ENCODE measurements around the gene RMRP.

Gene RMRP

GRCh38 chr9:35657546-35658136 lies at the start of gene RMRP:
Gene RMRP, minus strand, starts transcription at chr9:35658019.
- Mint-ChIP-seq H3K36me3 (peaks cover 70% of the 10 kb centered on the region), H3K9me3 (no peaks in the 10 kb centered on the region), H3K4me3 (peak within 1 kb of the TSS; percentile 89), H3K4me1 (peaks cover 62% of the 10 kb centered on the region), H3K27ac (peak within 1 kb of the TSS; percentile 100)
- peak; percentile 94 for ATAC-seq
- peak; percentile 74 to 95 for DNase-seq (ENCODE audit: low spot score in 2 of 2)

DNA sequence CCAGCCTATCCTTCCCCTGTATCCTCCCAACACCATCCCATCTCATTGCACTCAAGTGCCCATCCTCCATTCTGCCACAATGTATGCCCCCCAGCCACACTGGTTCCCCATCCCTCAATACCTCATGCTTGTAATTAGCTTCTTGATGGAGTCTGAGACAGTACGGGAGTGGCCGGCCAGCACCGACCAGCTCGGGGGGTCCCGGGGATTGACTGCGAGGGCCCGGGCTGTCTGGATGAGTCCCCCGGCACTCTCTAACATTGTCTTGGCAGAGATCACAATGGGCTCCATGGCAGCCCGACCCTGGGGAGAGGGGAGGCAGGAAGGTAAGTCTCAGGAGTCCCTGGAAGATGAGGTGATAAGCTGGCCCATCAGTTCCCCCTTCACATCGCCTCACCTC lies 49.1 kb upstream of the RMRP start:
- H3K4me1 Mint-ChIP-seq = peaks cover 24% of the 10 kb centered on the region
- no peaks in the 10 kb centered on the region for H3K36me3 Mint-ChIP-seq
- H3K9me3 Mint-ChIP-seq = no peaks in the 10 kb centered on the region
- H3K4me3 Mint-ChIP-seq = no peak overlapping the region
- ATAC-seq (no peak), DNase-seq (ENCODE audit: low spot score in 2 of 2) (no peak)
- H3K27ac Mint-ChIP-seq = peak overlapping the region; percentile 89

- Mint-ChIP-seq H3K4me1 (peaks cover 18% of the 10 kb centered on the region), H3K27ac (peak overlapping the region; percentile 89), H3K36me3 (no peaks in the 10 kb centered on the region), H3K4me3 (no peak overlapping the region), H3K9me3 (no peaks in the 10 kb centered on the region)
- ATAC-seq (no peak), DNase-seq (ENCODE audit: low spot score in 2 of 2) (no peak)
These were observed 48.1 kb upstream of the RMRP start for GRCh38 chr9:35705836-35706430.

- H3K4me1 Mint-ChIP-seq = peaks cover 18% of the 10 kb centered on the region
- peak overlapping the region; percentile 89 for H3K27ac Mint-ChIP-seq
- DNase-seq (ENCODE audit: low spot score in 2 of 2) (no peak), ATAC-seq (no peak)
- H3K36me3 Mint-ChIP-seq = no peaks in the 10 kb centered on the region
- no peak overlapping the region for H3K4me3 Mint-ChIP-seq
- H3K9me3 Mint-ChIP-seq = no peaks in the 10 kb centered on the region
These were observed 47.6 kb upstream of the RMRP start for GRCh38 chr9:35705372-35705771.

GRCh38 chr9:35703906-35704672 lies 46.3 kb upstream of the RMRP start:
- H3K36me3 Mint-ChIP-seq = no peaks in the 10 kb centered on the region
- DNase-seq (ENCODE audit: low spot score in 2 of 2) (no peak), ATAC-seq (no peak)
- no peaks in the 10 kb centered on the region for H3K9me3 Mint-ChIP-seq
- H3K4me3 Mint-ChIP-seq = no peak overlapping the region
- peak overlapping the region; percentile 67 for H3K27ac Mint-ChIP-seq
- peaks cover 18% of the 10 kb centered on the region for H3K4me1 Mint-ChIP-seq

- no peaks in the 10 kb centered on the region for H3K36me3 Mint-ChIP-seq
- no peak overlapping the region for H3K4me3 Mint-ChIP-seq
- ATAC-seq = no peak
- peak overlapping the region; percentile 76 for H3K27ac Mint-ChIP-seq
- peaks cover 20% of the 10 kb centered on the region for H3K4me1 Mint-ChIP-seq
- no peaks in the 10 kb centered on the region for H3K9me3 Mint-ChIP-seq
- DNase-seq (ENCODE audit: low spot score in 2 of 2) = no peak
These were observed 44.9 kb upstream of the RMRP start for GRCh38 chr9:35702696-35703095.

DNA sequence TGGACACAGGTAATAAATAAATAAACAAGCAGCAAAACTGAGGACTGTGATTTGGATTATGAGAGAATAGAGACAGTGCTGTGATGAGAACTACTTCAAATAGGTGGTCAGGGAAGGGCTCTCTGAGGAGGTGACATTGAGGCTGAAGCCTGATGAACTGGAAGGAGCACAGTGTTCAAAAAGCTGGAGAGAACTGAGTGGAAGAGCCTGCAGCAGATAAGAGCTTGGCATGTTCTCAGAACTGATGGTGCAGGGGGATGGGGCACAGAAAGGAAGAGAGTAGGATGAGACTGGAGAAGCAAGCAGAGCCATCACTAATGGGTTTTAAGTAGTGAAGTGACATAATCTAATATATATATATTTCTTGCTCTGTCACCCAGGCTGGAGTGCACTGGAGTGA lies 43.1 kb upstream of the RMRP start:
- H3K36me3 Mint-ChIP-seq = no peaks in the 10 kb centered on the region

GRCh38 chr9:35700031-35700430 lies 42.2 kb upstream of the RMRP start:
- peaks cover 23% of the 10 kb centered on the region for H3K4me1 Mint-ChIP-seq
- H3K27ac Mint-ChIP-seq = no peak overlapping the region
- H3K4me3 Mint-ChIP-seq = no peak overlapping the region
- DNase-seq (ENCODE audit: low spot score in 2 of 2) (no peak), ATAC-seq (no peak)
- no peaks in the 10 kb centered on the region for H3K9me3 Mint-ChIP-seq
- H3K36me3 Mint-ChIP-seq = no peaks in the 10 kb centered on the region

More for the DNA sequence above, 43.1 kb upstream of the RMRP start:
- Mint-ChIP-seq H3K4me1 (peaks cover 23% of the 10 kb centered on the region), H3K9me3 (no peaks in the 10 kb centered on the region), H3K4me3 (no peak overlapping the region), H3K27ac (no peak overlapping the region)
- no peak for DNase-seq (ENCODE audit: low spot score in 2 of 2)
- no peak for ATAC-seq

- Mint-ChIP-seq H3K27ac (peak overlapping the region; percentile 76), H3K9me3 (no peaks in the 10 kb centered on the region), H3K4me3 (no peak overlapping the region), H3K36me3 (peaks cover 3% of the 10 kb centered on the region), H3K4me1 (peaks cover 23% of the 10 kb centered on the region)
- ATAC-seq (no peak), DNase-seq (ENCODE audit: low spot score in 2 of 2) (no peak)
These were observed 40.4 kb upstream of the RMRP start for GRCh38 chr9:35698231-35698630.

- peaks cover 18% of the 10 kb centered on the region for H3K4me1 Mint-ChIP-seq
- H3K4me3 Mint-ChIP-seq = no peak overlapping the region
- H3K36me3 Mint-ChIP-seq = peaks cover 4% of the 10 kb centered on the region
- H3K27ac Mint-ChIP-seq = peak overlapping the region; percentile 76
- no peak for DNase-seq (ENCODE audit: low spot score in 2 of 2)
- no peaks in the 10 kb centered on the region for H3K9me3 Mint-ChIP-seq
- peak; percentile 5 for ATAC-seq
These were observed 39.7 kb upstream of the RMRP start for GRCh38 chr9:35697486-35697885.

- Mint-ChIP-seq H3K4me1 (peaks cover 24% of the 10 kb centered on the region), H3K36me3 (peaks cover 10% of the 10 kb centered on the region), H3K27ac (peak overlapping the region; percentile 76), H3K9me3 (no peaks in the 10 kb centered on the region), H3K4me3 (no peak overlapping the region)
- peak; percentile 87 for ATAC-seq
- peak; percentile 45 to 75 for DNase-seq (ENCODE audit: low spot score in 2 of 2)
These were observed 38.8 kb upstream of the RMRP start for GRCh38 chr9:35696520-35697215.

GRCh38 chr9:35695943-35696401 lies 38.2 kb upstream of the RMRP start:
- H3K4me1 Mint-ChIP-seq = peaks cover 31% of the 10 kb centered on the region
- no peak for ATAC-seq
- H3K27ac Mint-ChIP-seq = peak overlapping the region; percentile 76
- no peak overlapping the region for H3K4me3 Mint-ChIP-seq
- peaks cover 12% of the 10 kb centered on the region for H3K36me3 Mint-ChIP-seq
- H3K9me3 Mint-ChIP-seq = no peaks in the 10 kb centered on the region
- DNase-seq (ENCODE audit: low spot score in 2 of 2) = no peak

DNA sequence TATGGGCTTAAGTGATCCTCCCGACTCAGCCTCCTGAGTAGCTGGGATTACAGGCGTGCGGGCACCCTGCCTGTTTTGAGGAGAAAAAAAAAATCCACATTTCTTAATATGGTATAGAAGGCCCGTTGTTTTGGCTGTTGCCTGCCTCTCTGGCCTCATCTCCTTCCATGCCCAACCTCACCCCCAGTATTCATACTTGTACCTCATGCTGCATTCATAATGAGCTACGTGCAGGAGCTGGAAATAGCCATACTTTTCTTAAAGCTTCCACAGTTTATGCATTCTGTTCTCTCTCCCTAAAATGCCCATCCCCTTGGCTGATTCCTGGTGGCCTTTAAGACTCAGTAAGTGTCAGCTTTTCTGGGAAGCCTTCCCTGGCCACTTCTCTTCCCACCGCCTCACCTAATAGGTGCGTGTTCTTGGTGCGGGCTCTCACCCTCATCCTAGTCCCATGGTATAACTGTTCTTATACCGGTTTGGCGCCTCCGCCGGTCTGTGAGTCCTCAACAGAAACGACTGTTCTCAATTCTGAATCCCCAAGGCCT lies 34.0 kb upstream of the RMRP start:
- no peak for ATAC-seq
- peak overlapping the region; percentile 78 for H3K4me3 Mint-ChIP-seq

DNA sequence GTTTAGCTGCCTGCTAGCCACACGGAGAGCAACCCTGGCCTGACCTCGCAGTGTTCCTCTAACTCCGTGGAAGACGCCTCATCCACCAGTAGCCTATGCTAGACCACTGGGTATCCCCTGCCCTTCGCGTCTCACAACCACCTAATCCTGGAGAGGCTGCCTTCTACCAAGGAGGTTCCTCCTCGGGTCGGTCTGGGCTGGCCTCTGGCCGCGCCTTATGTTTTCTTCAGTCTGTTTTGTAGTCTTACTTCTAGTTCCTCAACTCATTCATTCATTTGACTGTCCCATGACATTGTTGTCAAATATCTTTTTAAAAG lies 33.5 kb upstream of the RMRP start:
- Mint-ChIP-seq H3K36me3 (peaks cover 12% of the 10 kb centered on the region), H3K4me3 (peak overlapping the region; percentile 78), H3K4me1 (peaks cover 39% of the 10 kb centered on the region), H3K9me3 (no peaks in the 10 kb centered on the region), H3K27ac (peak overlapping the region; percentile 86)
- ATAC-seq (no peak), DNase-seq (ENCODE audit: low spot score in 2 of 2) (peak in 1 of 2 donors; percentile 59)

More for the DNA sequence above, 34.0 kb upstream of the RMRP start:
- Mint-ChIP-seq H3K9me3 (no peaks in the 10 kb centered on the region), H3K4me1 (peaks cover 44% of the 10 kb centered on the region), H3K36me3 (peaks cover 12% of the 10 kb centered on the region), H3K27ac (peak overlapping the region; percentile 86)
- DNase-seq (ENCODE audit: low spot score in 2 of 2) = no peak

All from stimulated activated effector memory CD8-positive, alpha-beta T cell treated with anti-CD3 and anti-CD28 coated beads, Interleukin-12 subunit alpha, Interleukin-12 subunit beta, amount 100 ng/mL, for 72 hours (primary cell).